Measurements from ENCODE around the gene RASGRP2.

Gene RASGRP2

DNA sequence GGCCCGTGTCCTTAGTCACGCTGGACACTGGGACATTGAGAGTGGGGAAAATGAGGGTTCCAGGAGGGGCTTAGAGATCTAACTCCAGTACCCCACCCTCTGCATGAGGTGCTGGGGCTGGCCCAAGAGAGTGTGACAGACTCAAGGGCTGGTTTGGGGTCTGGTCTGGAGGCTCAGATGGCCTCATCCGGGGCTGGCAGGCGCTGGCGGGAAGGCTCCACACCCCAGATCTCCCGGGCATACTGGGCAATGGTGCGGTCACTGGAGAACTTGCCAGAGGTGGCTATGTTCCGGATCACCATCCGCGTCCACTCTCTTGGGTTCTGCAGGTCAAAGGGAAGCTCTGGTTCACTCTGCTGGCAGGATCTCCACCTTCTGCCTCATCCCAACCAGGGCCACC is 2.5 kb upstream of the RASGRP2 start:
- Histone ChIP-seq H3K4me1 (ENCODE audit: insufficient read depth, low read length) (peaks cover 19% of the 10 kb centered on the region), H2AFZ (ENCODE audit: low read depth, low read length) (no peak overlapping the region), H3K4me3 (ENCODE audit: low read length) (no peak overlapping the region), H3K9me3 (ENCODE audit: low read length) (no peaks in the 10 kb centered on the region), H3K27me3 (ENCODE audit: insufficient read depth, low read length) (peaks cover 39% of the 10 kb centered on the region), H3K36me3 (ENCODE audit: insufficient read depth, low read length) (no peaks in the 10 kb centered on the region)

- Histone ChIP-seq H3K27me3 (ENCODE audit: insufficient read depth, low read length) (peaks cover 47% of the 10 kb centered on the region), H3K36me3 (ENCODE audit: insufficient read depth, low read length) (no peaks in the 10 kb centered on the region), H3K4me1 (ENCODE audit: insufficient read depth, low read length) (peaks cover 19% of the 10 kb centered on the region), H3K4me3 (ENCODE audit: low read length) (peak overlapping the region; percentile 36), H3K9me3 (ENCODE audit: low read length) (no peaks in the 10 kb centered on the region), H2AFZ (ENCODE audit: low read depth, low read length) (no peak overlapping the region)
Observed at GRCh38 chr11:64745521-64746328, 1.8 kb upstream of the RASGRP2 start.

DNA sequence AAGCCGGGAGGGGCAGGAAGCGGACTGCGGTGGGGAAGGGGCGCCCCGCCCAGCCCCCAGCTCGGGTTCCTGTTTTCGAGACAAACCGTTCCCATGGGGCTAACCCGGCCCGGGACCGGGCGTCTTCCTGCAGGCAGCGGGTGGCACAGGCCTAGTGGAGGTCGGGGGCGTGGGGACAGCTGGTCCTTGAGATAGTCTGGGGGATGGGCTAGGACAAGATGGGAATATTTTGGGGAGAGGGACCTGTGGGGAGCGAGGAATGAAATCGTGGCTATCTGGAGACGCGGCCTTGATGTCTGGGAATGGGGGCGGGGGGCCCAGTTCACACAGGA is 1.2 kb upstream of the RASGRP2 start:
- H2AFZ ChIP-seq (ENCODE audit: low read depth, low read length) = no peak overlapping the region
- no peaks in the 10 kb centered on the region for H3K9me3 ChIP-seq (ENCODE audit: low read length)
- no peaks in the 10 kb centered on the region for H3K36me3 ChIP-seq (ENCODE audit: insufficient read depth, low read length)
- H3K4me1 ChIP-seq (ENCODE audit: insufficient read depth, low read length) = peaks cover 19% of the 10 kb centered on the region
- H3K4me3 ChIP-seq (ENCODE audit: low read length) = peak overlapping the region; percentile 36
- peaks cover 51% of the 10 kb centered on the region for H3K27me3 ChIP-seq (ENCODE audit: insufficient read depth, low read length)

- peaks cover 54% of the 10 kb centered on the region for H3K27me3 ChIP-seq (ENCODE audit: insufficient read depth, low read length)
- no peaks in the 10 kb centered on the region for H3K36me3 ChIP-seq (ENCODE audit: insufficient read depth, low read length)
- H2AFZ ChIP-seq (ENCODE audit: low read depth, low read length) = no peak overlapping the region
- H3K4me1 ChIP-seq (ENCODE audit: insufficient read depth, low read length) = peaks cover 19% of the 10 kb centered on the region
- H3K4me3 ChIP-seq (ENCODE audit: low read length) = peak overlapping the region; percentile 36
- H3K9me3 ChIP-seq (ENCODE audit: low read length) = no peaks in the 10 kb centered on the region
Observed at GRCh38 chr11:64744544-64745188, 724 bp upstream of the RASGRP2 start.

GRCh38 chr11:64742889-64743590 is 902 bp downstream of the RASGRP2 start:
- peaks cover 54% of the 10 kb centered on the region for H3K27me3 ChIP-seq (ENCODE audit: insufficient read depth, low read length)
- no peak overlapping the region for H2AFZ ChIP-seq (ENCODE audit: low read depth, low read length)
- no peak overlapping the region for H3K4me3 ChIP-seq (ENCODE audit: low read length)
- no peaks in the 10 kb centered on the region for H3K9me3 ChIP-seq (ENCODE audit: low read length)
- no peaks in the 10 kb centered on the region for H3K36me3 ChIP-seq (ENCODE audit: insufficient read depth, low read length)
- H3K4me1 ChIP-seq (ENCODE audit: insufficient read depth, low read length) = peaks cover 19% of the 10 kb centered on the region

DNA sequence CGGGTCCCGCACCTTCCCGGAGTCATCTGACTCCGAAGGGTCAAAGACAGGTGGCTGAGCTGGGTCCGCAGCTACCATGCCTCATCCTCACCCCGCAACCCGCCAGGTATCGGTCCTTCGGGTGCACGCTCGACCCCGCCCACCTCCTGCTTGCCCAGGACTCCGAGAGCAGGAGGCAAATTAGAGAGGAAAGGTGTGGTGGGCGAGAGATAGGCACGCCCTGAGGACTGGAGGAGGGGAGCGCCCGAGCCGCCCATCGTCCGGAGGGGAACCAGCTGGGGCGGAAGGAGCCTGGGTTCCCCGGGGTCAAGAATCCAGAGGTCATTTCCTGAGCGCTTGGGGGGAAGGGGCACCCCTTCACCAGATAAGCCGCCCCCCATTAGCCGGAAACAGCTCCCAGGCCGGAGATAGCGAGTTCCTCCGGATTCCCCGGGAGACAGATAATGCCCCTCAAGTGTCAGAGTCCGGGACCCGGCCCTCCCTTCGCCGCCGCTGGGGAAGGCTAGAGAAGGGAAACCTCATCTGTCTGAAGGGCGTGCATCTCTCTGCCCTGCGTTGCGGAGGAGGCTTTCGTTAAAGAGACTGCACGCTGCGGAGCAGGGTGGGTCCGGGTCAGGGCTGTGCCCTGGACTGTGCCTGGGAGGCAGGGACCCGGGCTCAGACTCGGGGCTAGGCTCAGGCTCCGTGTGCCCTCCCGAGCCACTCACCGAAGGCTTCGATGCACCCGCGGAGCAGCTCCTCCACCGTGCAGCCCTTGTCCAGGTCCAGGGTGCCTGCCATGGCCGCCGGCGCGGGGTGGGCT is 1.7 kb downstream of the RASGRP2 start:
- peaks cover 19% of the 10 kb centered on the region for H3K4me1 ChIP-seq (ENCODE audit: insufficient read depth, low read length)
- no peak overlapping the region for H3K4me3 ChIP-seq (ENCODE audit: low read length)
- H3K36me3 ChIP-seq (ENCODE audit: insufficient read depth, low read length) = no peaks in the 10 kb centered on the region
- H3K9me3 ChIP-seq (ENCODE audit: low read length) = no peaks in the 10 kb centered on the region
- H2AFZ ChIP-seq (ENCODE audit: low read depth, low read length) = no peak overlapping the region
- peaks cover 54% of the 10 kb centered on the region for H3K27me3 ChIP-seq (ENCODE audit: insufficient read depth, low read length)

GRCh38 chr11:64741375-64742086 is 2.4 kb downstream of the RASGRP2 start:
- no peaks in the 10 kb centered on the region for H3K9me3 ChIP-seq (ENCODE audit: low read length)
- no peak overlapping the region for H2AFZ ChIP-seq (ENCODE audit: low read depth, low read length)
- H3K36me3 ChIP-seq (ENCODE audit: insufficient read depth, low read length) = no peaks in the 10 kb centered on the region
- H3K27me3 ChIP-seq (ENCODE audit: insufficient read depth, low read length) = peaks cover 54% of the 10 kb centered on the region
- H3K4me1 ChIP-seq (ENCODE audit: insufficient read depth, low read length) = peaks cover 19% of the 10 kb centered on the region
- no peak overlapping the region for H3K4me3 ChIP-seq (ENCODE audit: low read length)

GRCh38 chr11:64739871-64740270 is 4.1 kb downstream of the RASGRP2 start:
- Histone ChIP-seq H3K9me3 (ENCODE audit: low read length) (no peaks in the 10 kb centered on the region), H3K4me1 (ENCODE audit: insufficient read depth, low read length) (peaks cover 10% of the 10 kb centered on the region), H3K36me3 (ENCODE audit: insufficient read depth, low read length) (no peaks in the 10 kb centered on the region), H2AFZ (ENCODE audit: low read depth, low read length) (no peak overlapping the region), H3K4me3 (ENCODE audit: low read length) (no peak overlapping the region), H3K27me3 (ENCODE audit: insufficient read depth, low read length) (peaks cover 46% of the 10 kb centered on the region)

GRCh38 chr11:64736654-64737053 is 7.3 kb downstream of the RASGRP2 start:
- Histone ChIP-seq H3K4me3 (ENCODE audit: low read length) (no peak overlapping the region), H3K4me1 (ENCODE audit: insufficient read depth, low read length) (no peaks in the 10 kb centered on the region), H3K36me3 (ENCODE audit: insufficient read depth, low read length) (no peaks in the 10 kb centered on the region), H2AFZ (ENCODE audit: low read depth, low read length) (no peak overlapping the region), H3K27me3 (ENCODE audit: insufficient read depth, low read length) (peaks cover 19% of the 10 kb centered on the region), H3K9me3 (ENCODE audit: low read length) (no peaks in the 10 kb centered on the region)

- Histone ChIP-seq H3K9me3 (ENCODE audit: low read length) (no peaks in the 10 kb centered on the region), H2AFZ (ENCODE audit: low read depth, low read length) (no peak overlapping the region), H3K4me1 (ENCODE audit: insufficient read depth, low read length) (no peaks in the 10 kb centered on the region), H3K4me3 (ENCODE audit: low read length) (no peak overlapping the region), H3K27me3 (ENCODE audit: insufficient read depth, low read length) (peaks cover 10% of the 10 kb centered on the region), H3K36me3 (ENCODE audit: insufficient read depth, low read length) (no peaks in the 10 kb centered on the region)
Observed at GRCh38 chr11:64735725-64736259, 8.2 kb downstream of the RASGRP2 start.

DNA sequence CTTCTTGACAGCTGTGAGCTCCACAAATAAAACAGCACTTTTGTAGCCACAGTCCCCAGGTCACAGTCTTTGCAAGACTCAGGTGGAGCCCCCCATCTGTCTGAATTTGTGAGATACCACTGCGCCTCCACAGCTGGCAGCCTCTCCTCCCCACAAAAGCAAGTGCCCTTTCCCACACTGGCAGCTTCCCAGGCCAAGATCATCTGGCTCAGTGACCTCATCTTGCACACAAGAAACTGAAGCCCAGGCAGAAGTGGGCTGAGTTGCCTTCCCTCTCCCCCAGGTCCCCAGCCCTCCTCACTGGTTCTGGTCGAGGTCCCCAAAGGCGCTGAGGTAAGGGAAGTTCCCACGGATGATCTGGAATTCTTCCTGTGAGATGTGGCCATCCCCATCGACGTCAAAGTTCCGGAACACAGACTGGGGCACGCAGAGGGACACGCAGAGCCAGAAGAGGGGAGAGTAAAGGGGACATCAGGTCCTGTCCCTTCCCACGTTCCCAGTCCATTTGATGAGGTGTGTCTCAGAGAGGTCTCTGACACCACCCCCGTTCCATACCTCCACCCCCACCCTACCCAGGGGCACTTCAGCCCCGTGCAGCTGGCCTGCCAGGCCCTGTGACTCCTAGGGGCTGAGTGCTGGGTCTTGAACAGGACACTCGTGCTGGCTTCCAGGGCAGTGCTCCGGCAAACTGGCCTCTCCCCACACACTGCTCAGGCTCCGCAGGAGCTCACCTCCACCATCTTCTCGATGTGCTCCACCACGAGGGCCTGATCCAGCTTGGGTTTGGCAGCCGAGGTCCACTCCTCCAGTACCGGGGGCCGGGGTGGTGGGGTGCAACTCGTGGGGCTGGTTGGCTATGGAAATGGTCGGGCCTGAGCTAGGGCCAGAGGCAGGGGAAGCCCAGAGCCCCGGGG is 8.9 kb downstream of the RASGRP2 start:
- Histone ChIP-seq H3K27me3 (ENCODE audit: insufficient read depth, low read length) (peaks cover 4% of the 10 kb centered on the region), H2AFZ (ENCODE audit: low read depth, low read length) (no peak overlapping the region), H3K4me3 (ENCODE audit: low read length) (no peak overlapping the region), H3K9me3 (ENCODE audit: low read length) (no peaks in the 10 kb centered on the region), H3K4me1 (ENCODE audit: insufficient read depth, low read length) (no peaks in the 10 kb centered on the region), H3K36me3 (ENCODE audit: insufficient read depth, low read length) (no peaks in the 10 kb centered on the region)
